HG03025 (cell line): ENCODE measurements around the gene RGS17.
"Not testable (repeated sequence)": the region's sequence is repeated elsewhere in the genome, so short reads cannot be mapped to it uniquely, and the experiment has no call there.

Experiments
- ATAC-seq: cut with Tn5 transposase; IDR thresholded peaks from one replicate; pipeline ENCODE4 v1.9.1; 2021; ENCODE audit warnings: mild to moderate bottlenecking, moderate library complexity; ENCODE audit not compliant: unreplicated experiment, low FRiP score

RGS17 gene

DNA sequence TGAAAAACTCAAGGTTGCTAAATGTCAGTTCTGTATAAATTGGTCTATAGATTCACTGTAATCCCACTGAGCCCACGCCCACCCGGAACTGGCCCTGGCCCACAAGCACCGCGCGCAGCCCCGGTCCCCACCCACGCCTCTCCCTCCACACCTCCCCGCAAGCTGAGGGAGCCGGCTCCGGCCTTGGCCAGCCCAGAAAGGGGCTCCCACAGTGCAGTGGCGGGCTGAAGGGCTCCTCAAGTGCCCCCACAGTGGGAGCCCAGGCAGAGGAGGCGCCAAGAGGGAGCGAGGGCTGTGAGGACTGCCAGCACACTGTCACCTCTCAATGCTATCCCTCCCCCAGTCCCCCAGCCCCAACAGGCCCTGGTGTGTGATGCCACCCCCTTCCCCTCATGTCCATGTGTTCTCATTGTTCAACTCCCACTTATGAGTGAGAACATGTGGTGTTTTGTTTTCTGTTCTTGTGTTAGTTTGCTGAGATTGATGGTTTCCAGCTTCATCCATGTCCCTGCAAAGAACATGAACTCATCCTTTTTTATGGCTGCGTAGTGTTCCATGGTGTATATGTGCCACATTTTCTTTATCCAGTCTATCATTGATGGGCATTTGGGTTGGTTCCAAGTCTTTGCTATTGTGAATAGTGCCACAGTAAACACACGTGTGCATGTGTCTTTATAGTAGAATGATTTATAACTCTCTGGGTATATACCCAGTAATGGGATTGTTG, 164.8 kb downstream of the RGS17 start:
- not testable (repeated sequence) for ATAC-seq

GRCh38 chr6:152959333-152959732, 171.7 kb downstream of the RGS17 start:
- no peak for ATAC-seq

GRCh38 chr6:152957796-152958195, 173.3 kb downstream of the RGS17 start:
- ATAC-seq: no peak
